Gastroesophageal sphincter (tissue), 3 donors: ENCODE results near the gene AK3.

Experiments used
- POLR2A ChIP-seq, 2 donors: fragments of 450-650 bp; IDR thresholded peaks; one replicate each; pipeline ENCODE4 v1.6.1; 2017; ENCODE audit warnings: antibody characterized with exemption in 2 of 2, mild to moderate bottlenecking in 2 of 2, moderate library complexity in 1 of 2
- POLR2AphosphoS5 ChIP-seq: sonication (generic); formaldehyde crosslinking; IDR thresholded peaks from one replicate; pipeline ENCODE4 v1.6.1; 2017; ENCODE audit warnings: antibody characterized with exemption
- TF ChIP-seq, protein P1 (sequence below), 4 experiments: fragments of 200-600 bp in 2 of 4; fragments of 450-650 bp in 2 of 4; sonication (generic) in 1 of 4; IDR thresholded peaks; one replicate each; pipeline ENCODE4 v1.5.1; 2017 to 2019; ENCODE audit warnings: antibody characterized with exemption in 4 of 4, mild to moderate bottlenecking in 2 of 4, moderate library complexity in 2 of 4

- TF ChIP-seq, protein P1, sequence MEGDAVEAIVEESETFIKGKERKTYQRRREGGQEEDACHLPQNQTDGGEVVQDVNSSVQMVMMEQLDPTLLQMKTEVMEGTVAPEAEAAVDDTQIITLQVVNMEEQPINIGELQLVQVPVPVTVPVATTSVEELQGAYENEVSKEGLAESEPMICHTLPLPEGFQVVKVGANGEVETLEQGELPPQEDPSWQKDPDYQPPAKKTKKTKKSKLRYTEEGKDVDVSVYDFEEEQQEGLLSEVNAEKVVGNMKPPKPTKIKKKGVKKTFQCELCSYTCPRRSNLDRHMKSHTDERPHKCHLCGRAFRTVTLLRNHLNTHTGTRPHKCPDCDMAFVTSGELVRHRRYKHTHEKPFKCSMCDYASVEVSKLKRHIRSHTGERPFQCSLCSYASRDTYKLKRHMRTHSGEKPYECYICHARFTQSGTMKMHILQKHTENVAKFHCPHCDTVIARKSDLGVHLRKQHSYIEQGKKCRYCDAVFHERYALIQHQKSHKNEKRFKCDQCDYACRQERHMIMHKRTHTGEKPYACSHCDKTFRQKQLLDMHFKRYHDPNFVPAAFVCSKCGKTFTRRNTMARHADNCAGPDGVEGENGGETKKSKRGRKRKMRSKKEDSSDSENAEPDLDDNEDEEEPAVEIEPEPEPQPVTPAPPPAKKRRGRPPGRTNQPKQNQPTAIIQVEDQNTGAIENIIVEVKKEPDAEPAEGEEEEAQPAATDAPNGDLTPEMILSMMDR (IDR thresholded peaks at IDR 0.05), result no peak
- no peak for TF ChIP-seq POLR2A (IDR thresholded peaks at IDR 0.05)
- TF ChIP-seq POLR2AphosphoS5, result no peak
Observed at GRCh38 chr9:4784403-4784802, 43.4 kb upstream of the AK3 start.
